ENCODE results near the gene SLC17A9. TPM values are rescaled to one million over a fixed set of nuclear protein-coding genes. Genes with fewer than 3 reads are reported as not detected.

The SLC17A9 gene
- total and polyA plus RNA-seq, 2 of the 8 experiments (the other 6 are each of a cell fraction or from before 2014, with no cell fraction given), result 23.5 to 35.2 TPM

- H3K18ac ChIP-seq (ENCODE audit: extremely low read depth, low read length), result no peak overlapping the region
- no peak overlapping the region for H3K4me3 ChIP-seq (ENCODE audit: extremely low read depth in 1 of 4, insufficient read depth in 2 of 4, low read depth in 3 of 4, low read length in 4 of 4)
- peak overlapping the region in 1 of 2 experiments; percentile 75; a peak in 1 of 4 replicates for H3K4me2 ChIP-seq (ENCODE audit: insufficient read depth in 1 of 2, low read depth in 2 of 2, low read length in 2 of 2)
- H3K9ac ChIP-seq (replicated peaks in 1 of 4; ENCODE audit: extremely low read depth in 1 of 4, low read depth in 3 of 4, low read length in 3 of 4), result no peak overlapping the region; a peak in 1 of 7 replicates
- no peak overlapping the region for H4K91ac ChIP-seq (replicated peaks; ENCODE audit: insufficient read length, low read length)
- peaks cover 52 to 99% of the 10 kb centered on the region in 2 experiments for H3K79me2 ChIP-seq (ENCODE audit: control insufficient read depth in 1 of 2, insufficient read depth in 2 of 2, low read length in 2 of 2)
- no peak overlapping the region for H2BK120ac ChIP-seq (replicated peaks; ENCODE audit: low read depth, low read length)
- peaks cover 12 to 37% (median 30%) of the 10 kb centered on the region in 4 experiments; a peak in 7 of 8 replicates for H3K36me3 ChIP-seq (ENCODE audit: control insufficient read depth in 2 of 4, insufficient read depth in 4 of 4, low read length in 3 of 4)
- ChIA-PET CTCF (ENCODE audit: partially characterized antibody) (interaction anchor here (0.6 to 4.0 kb wide), 12 partner anchors 9 to 362 kb away, joined by 3 to 35 read pairs (median 4); no protein-coding TSS in a partner anchor), POLR2A (ENCODE audit: partially characterized antibody) (interaction anchor here (0.7 to 20.3 kb wide), 6 partner anchors 11 to 52 kb away, joined by 3 to 363 read pairs (median 28); partner anchors contain the start of genes DIDO1 and GID8)
- no peak overlapping the region for H2AK5ac ChIP-seq (ENCODE audit: low read depth, low read length)
- no peaks in the 10 kb centered on the region for H3K23me2 ChIP-seq (ENCODE audit: low read depth, low read length)
- no peak overlapping the region for H3K4ac ChIP-seq (replicated peaks; ENCODE audit: insufficient read length, low read depth, low read length)
- no peak for DNase-seq (ENCODE audit: low read depth in 1 of 2, low spot score in 2 of 2)
- no peak overlapping the region for H3K23ac ChIP-seq (ENCODE audit: insufficient read length)
- peaks cover 60 to 65% of the 10 kb centered on the region in 2 experiments for H4K20me1 ChIP-seq (replicated peaks in 1 of 2; ENCODE audit: control insufficient read depth in 1 of 2, insufficient read depth in 2 of 2, low read length in 2 of 2)
- H4K8ac ChIP-seq (ENCODE audit: extremely low read depth, insufficient read depth, low read length), result no peak overlapping the region
- H3K56ac ChIP-seq (replicated peaks; ENCODE audit: insufficient read length, low read depth, low read length), result no peak overlapping the region
- no peak overlapping the region for H2BK20ac ChIP-seq (ENCODE audit: low read length)
- H3K9me3 ChIP-seq (ENCODE audit: insufficient read depth in 2 of 2, low read depth in 1 of 2, low read length in 1 of 2), result no peaks in the 10 kb centered on the region
- no peak overlapping the region for H2BK12ac ChIP-seq (ENCODE audit: low read depth, low read length)
- no peak for FAIRE-seq
- no peak overlapping the region for H2BK5ac ChIP-seq (ENCODE audit: low read depth, low read length)
- peaks cover 14% of the 10 kb centered on the region for H3K79me1 ChIP-seq (ENCODE audit: low read depth, low read length)
- 90% methylated on average over 9 of the region's 9 CpGs; no CpG with 5 or more reads in 1 of the 2 experiments for WGBS, 2 experiments (ENCODE audit: extremely low coverage in 1 of 2, insufficient coverage in 1 of 2, insufficient read length in 1 of 2, insufficient replicate concordance in 2 of 2, low coverage in 1 of 2, low lambda C conversion rate in 2 of 2, missing lambda C conversion rate in 1 of 2)
- peaks cover 11 to 33% (median 28%) of the 10 kb centered on the region in 4 experiments; a peak in 6 of 7 replicates for H3K4me1 ChIP-seq (replicated peaks in 1 of 4; ENCODE audit: control insufficient read depth in 3 of 4, insufficient read depth in 4 of 4, low read length in 3 of 4)
- no peak overlapping the region for H2BK15ac ChIP-seq (ENCODE audit: low read length)
- H3K27ac ChIP-seq (ENCODE audit: low read depth, low read length), result peak overlapping the region; percentile 35; the same call in 1 of the 2 replicates
- TF ChIP-seq TAF1 (IDR thresholded peaks at IDR 0.05; ENCODE audit: low read depth, low read length) (no peak), SIN3A (conservative IDR thresholded peaks at IDR 0.05 in 1 of 2, IDR thresholded peaks at IDR 0.05 in 1 of 2; ENCODE audit: low read depth in 1 of 2, low read length in 2 of 2) (no peak), GABPA (IDR thresholded peaks at IDR 0.05; ENCODE audit: borderline replicate concordance, insufficient read depth, low read length) (no peak), CHD2 (IDR thresholded peaks at IDR 0.05; ENCODE audit: low read length) (no peak), SP4 (IDR thresholded peaks at IDR 0.05; ENCODE audit: low read length) (no peak), RAD21 (IDR thresholded peaks at IDR 0.05 in 1 of 2, conservative IDR thresholded peaks at IDR 0.05 in 1 of 2; ENCODE audit: low read depth in 2 of 2, low read length in 2 of 2) (no peak), USF2 (IDR thresholded peaks at IDR 0.05; ENCODE audit: low read length) (no peak), MAX (IDR thresholded peaks at IDR 0.05) (no peak), CEBPB (IDR thresholded peaks at IDR 0.05; ENCODE audit: low read depth, low read length) (no peak), SAP30 (IDR thresholded peaks at IDR 0.05; ENCODE audit: insufficient read depth, insufficient replicate concordance, low read length) (no peak), RXRA (IDR thresholded peaks at IDR 0.05; ENCODE audit: insufficient read depth, low read depth, low read length) (no peak), ASH2L (IDR thresholded peaks at IDR 0.05; ENCODE audit: low read length) (no peak)
- H4K5ac ChIP-seq (ENCODE audit: insufficient read length, low read depth, low read length), result no peak overlapping the region
- H3K27me3 ChIP-seq (replicated peaks in 1 of 4; ENCODE audit: control insufficient read depth in 3 of 4, extremely low read depth in 1 of 4, insufficient read depth in 3 of 4, low read length in 3 of 4), result no peaks in the 10 kb centered on the region
- H3K14ac ChIP-seq (ENCODE audit: insufficient read length), result no peak overlapping the region
- H2AFZ ChIP-seq (ENCODE audit: low read length), result no peak overlapping the region
Observed at GRCh38 chr20:62914436-62914835, 38.1 kb upstream of the SLC17A9 start.

All from H1 (cell line).